ENCODE results near the gene PXDN. TPM values are rescaled to one million over a fixed set of nuclear protein-coding genes. Genes with fewer than 3 reads are reported as not detected.

Gene PXDN
- total and polyA plus RNA-seq, 10 of the 15 experiments (the other 5 are each of a cell fraction or from before 2014, with no cell fraction given) = 0.12 to 0.69 (median 0.23) TPM; not detected in 5

DNA sequence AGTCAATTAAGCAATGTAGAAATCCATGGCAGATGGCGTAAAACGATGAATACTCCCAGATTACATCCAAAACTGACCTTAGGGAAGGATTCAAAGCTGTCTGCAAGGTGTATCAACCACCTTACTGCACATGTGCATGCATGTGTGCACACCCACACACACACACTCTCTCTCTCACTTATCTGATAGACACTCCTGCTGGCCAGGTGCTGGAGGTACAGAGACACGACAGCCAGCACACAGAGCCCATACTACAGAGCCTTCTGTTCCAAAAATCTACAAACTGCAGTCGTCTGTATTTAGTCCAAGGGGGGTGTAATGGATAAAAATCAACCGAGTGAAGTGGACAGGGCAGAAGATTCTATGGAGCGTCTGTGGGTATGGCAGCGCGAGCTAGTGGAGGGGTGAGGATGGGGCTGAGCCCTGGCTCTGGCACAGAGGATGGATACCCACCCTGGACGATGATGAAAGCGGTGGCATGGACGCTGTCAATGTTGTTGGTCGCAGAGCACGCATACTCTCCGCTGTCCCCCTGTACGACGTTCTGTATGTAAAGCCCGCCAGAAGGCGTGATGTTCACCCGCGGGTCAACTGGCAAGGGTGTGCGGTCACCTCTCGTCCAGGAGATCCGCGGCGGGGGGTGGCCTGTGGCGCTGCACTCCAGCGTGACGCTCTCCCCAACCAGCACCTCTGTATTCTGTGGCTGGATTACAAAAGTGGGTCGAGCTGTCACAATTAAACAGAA, 78.4 kb downstream of the PXDN start (continued):
- TF ChIP-seq, protein P1, sequence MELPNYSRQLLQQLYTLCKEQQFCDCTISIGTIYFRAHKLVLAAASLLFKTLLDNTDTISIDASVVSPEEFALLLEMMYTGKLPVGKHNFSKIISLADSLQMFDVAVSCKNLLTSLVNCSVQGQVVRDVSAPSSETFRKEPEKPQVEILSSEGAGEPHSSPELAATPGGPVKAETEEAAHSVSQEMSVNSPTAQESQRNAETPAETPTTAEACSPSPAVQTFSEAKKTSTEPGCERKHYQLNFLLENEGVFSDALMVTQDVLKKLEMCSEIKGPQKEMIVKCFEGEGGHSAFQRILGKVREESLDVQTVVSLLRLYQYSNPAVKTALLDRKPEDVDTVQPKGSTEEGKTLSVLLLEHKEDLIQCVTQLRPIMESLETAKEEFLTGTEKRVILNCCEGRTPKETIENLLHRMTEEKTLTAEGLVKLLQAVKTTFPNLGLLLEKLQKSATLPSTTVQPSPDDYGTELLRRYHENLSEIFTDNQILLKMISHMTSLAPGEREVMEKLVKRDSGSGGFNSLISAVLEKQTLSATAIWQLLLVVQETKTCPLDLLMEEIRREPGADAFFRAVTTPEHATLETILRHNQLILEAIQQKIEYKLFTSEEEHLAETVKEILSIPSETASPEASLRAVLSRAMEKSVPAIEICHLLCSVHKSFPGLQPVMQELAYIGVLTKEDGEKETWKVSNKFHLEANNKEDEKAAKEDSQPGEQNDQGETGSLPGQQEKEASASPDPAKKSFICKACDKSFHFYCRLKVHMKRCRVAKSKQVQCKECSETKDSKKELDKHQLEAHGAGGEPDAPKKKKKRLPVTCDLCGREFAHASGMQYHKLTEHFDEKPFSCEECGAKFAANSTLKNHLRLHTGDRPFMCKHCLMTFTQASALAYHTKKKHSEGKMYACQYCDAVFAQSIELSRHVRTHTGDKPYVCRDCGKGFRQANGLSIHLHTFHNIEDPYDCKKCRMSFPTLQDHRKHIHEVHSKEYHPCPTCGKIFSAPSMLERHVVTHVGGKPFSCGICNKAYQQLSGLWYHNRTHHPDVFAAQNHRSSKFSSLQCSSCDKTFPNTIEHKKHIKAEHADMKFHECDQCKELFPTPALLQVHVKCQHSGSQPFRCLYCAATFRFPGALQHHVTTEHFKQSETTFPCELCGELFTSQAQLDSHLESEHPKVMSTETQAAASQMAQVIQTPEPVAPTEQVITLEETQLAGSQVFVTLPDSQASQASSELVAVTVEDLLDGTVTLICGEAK (IDR thresholded peaks at IDR 0.05; ENCODE audit: borderline replicate concordance) = no peak
- TF ChIP-seq TCF12 (IDR thresholded peaks at IDR 0.05; ENCODE audit: low read depth, low read length) = no peak

- DNase-seq (ENCODE audit: low read depth, low spot score) (no peak), ATAC-seq (no peak), FAIRE-seq (no peak)
- 74% methylated on average over 18 of the region's 18 CpGs for WGBS (ENCODE audit: insufficient coverage, insufficient replicate concordance, low lambda C conversion rate, missing lambda C conversion rate)
- no peak overlapping the region for H3K4me2 ChIP-seq (ENCODE audit: control insufficient read depth, insufficient read depth)
- ChIA-PET SMC1A (ENCODE audit: uncharacterized antibody, unreplicated experiment) (no interaction called here), POLR2A (no interaction called here), RAD21 (ENCODE audit: unreplicated experiment) (no interaction called here), CTCF (no interaction called here)
- H3K27me3 ChIP-seq (replicated peaks in 1 of 2; ENCODE audit: control insufficient read depth in 2 of 2, insufficient read depth in 2 of 2, low read length in 1 of 2) = no peaks in the 10 kb centered on the region
- H3K27ac ChIP-seq (ENCODE audit: control insufficient read depth, insufficient read depth) = no peak overlapping the region
- no peaks in the 10 kb centered on the region for H3K36me3 ChIP-seq (ENCODE audit: control insufficient read depth in 2 of 2, insufficient read depth in 2 of 2, low read length in 1 of 2)
- H3K4me3 ChIP-seq = no peak overlapping the region
- in situ Hi-C loops (cut with MboI) = no loop called here
- BruUV-seq (replicated peaks) = no TSS peak
- H4K20me1 ChIP-seq (ENCODE audit: control insufficient read depth, insufficient read depth) = no peaks in the 10 kb centered on the region
- H3K9me3 ChIP-seq (replicated peaks; ENCODE audit: control insufficient read depth, insufficient read depth, low read length) = no peaks in the 10 kb centered on the region
- H3K9ac ChIP-seq (ENCODE audit: control insufficient read depth, insufficient read depth, low read length) = no peak overlapping the region
- intact Hi-C loops (cut with micrococcal nuclease; ENCODE audit: unreplicated experiment) = no loop called here
- no peaks in the 10 kb centered on the region for H3K79me2 ChIP-seq (ENCODE audit: control insufficient read depth, insufficient read depth, low read length)
- no peaks in the 10 kb centered on the region for H3K4me1 ChIP-seq (ENCODE audit: control insufficient read depth, insufficient read depth, low read length)
- H2AFZ ChIP-seq (ENCODE audit: control insufficient read depth, low read depth, low read length) = no peak overlapping the region
- TF ChIP-seq ZBTB33 (IDR thresholded peaks at IDR 0.05) (no peak), SUZ12 (IDR thresholded peaks at IDR 0.05; ENCODE audit: unreplicated experiment) (no peak), BCL3 (IDR thresholded peaks at IDR 0.05; ENCODE audit: borderline replicate concordance, insufficient read depth, low read depth, low read length, poor library complexity, severe bottlenecking) (no peak), BRCA1 (IDR thresholded peaks at IDR 0.05; ENCODE audit: low read depth, low read length) (no peak), POLR2AphosphoS2 (IDR thresholded peaks at IDR 0.05; ENCODE audit: low read depth, low read length) (no peak), KDM1A (IDR thresholded peaks at IDR 0.05; ENCODE audit: borderline replicate concordance) (no peak), JUNB (IDR thresholded peaks at IDR 0.05) (no peak), CREM (IDR thresholded peaks at IDR 0.05; ENCODE audit: low read depth) (no peak), RFX5 (IDR thresholded peaks at IDR 0.05; ENCODE audit: low read depth, low read length) (no peak), ESRRA (IDR thresholded peaks at IDR 0.05; ENCODE audit: low read length) (no peak), IKZF2 (IDR thresholded peaks at IDR 0.05) (no peak)
- TF ChIP-seq, protein P2, sequence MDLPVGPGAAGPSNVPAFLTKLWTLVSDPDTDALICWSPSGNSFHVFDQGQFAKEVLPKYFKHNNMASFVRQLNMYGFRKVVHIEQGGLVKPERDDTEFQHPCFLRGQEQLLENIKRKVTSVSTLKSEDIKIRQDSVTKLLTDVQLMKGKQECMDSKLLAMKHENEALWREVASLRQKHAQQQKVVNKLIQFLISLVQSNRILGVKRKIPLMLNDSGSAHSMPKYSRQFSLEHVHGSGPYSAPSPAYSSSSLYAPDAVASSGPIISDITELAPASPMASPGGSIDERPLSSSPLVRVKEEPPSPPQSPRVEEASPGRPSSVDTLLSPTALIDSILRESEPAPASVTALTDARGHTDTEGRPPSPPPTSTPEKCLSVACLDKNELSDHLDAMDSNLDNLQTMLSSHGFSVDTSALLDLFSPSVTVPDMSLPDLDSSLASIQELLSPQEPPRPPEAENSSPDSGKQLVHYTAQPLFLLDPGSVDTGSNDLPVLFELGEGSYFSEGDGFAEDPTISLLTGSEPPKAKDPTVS (IDR thresholded peaks at IDR 0.05; ENCODE audit: low read depth, low read length) = no peak
Observed at GRCh38 chr2:1664698-1665097, 79.6 kb downstream of the PXDN start.

All from GM12878 (cell line).